GM21447 (cell line): ENCODE results near the gene MFAP4.
"Not testable (repeated sequence)": the region's sequence is repeated elsewhere in the genome, so short reads cannot be mapped to it uniquely, and the experiment has no call there.

Source experiments
- ATAC-seq: cut with Tn5 transposase; IDR thresholded peaks from one replicate; pipeline ENCODE4 v1.9.1; 2021; ENCODE audit not compliant: unreplicated experiment

The MFAP4 gene

GRCh38 chr17:19354748-19355147, 32.2 kb downstream of the MFAP4 start:
- no peak for ATAC-seq

- not testable (repeated sequence) for ATAC-seq
Measured at GRCh38 chr17:19353401-19353800, 33.6 kb downstream of the MFAP4 start.

GRCh38 chr17:19348806-19349205, 38.2 kb downstream of the MFAP4 start:
- ATAC-seq = no peak

- ATAC-seq = no peak
Measured at GRCh38 chr17:19348081-19348650, 38.8 kb downstream of the MFAP4 start.

DNA sequence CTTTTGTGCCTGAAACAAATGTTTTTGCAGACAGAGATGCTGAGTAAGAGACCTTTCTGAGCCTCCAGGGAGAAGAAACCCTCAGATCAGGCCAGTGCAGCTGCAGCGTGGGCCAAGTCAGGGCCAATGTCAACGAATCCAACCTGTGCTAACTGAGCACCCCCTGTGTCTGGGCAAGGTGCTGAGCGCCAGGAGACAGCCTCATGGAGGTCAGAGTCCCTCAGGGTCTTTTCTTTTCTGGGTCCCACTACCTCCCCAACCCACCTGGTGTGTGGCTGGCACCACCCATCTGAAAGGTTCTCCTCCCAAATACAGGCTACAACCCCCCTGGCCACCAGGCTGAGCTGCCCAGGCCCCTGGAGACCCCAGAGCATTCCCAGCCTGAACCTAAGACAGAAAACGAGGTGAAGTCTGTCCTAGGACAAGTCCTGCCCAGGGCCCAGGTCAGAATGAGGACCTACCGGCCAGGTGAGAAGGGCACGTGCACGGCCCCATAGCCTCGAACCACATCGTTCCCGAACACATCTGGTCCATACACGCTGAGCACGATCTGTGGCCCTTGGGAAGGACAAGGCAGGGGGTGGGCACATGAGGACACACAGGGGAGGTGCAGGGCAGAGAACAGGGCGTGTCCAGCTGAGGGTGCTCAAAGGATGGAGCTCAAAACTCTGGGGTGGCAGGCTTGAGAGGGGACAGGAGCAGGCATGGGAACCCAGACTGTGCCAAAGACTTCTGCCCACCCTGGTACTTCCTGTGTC, 39.5 kb downstream of the MFAP4 start:
- ATAC-seq = no peak

DNA sequence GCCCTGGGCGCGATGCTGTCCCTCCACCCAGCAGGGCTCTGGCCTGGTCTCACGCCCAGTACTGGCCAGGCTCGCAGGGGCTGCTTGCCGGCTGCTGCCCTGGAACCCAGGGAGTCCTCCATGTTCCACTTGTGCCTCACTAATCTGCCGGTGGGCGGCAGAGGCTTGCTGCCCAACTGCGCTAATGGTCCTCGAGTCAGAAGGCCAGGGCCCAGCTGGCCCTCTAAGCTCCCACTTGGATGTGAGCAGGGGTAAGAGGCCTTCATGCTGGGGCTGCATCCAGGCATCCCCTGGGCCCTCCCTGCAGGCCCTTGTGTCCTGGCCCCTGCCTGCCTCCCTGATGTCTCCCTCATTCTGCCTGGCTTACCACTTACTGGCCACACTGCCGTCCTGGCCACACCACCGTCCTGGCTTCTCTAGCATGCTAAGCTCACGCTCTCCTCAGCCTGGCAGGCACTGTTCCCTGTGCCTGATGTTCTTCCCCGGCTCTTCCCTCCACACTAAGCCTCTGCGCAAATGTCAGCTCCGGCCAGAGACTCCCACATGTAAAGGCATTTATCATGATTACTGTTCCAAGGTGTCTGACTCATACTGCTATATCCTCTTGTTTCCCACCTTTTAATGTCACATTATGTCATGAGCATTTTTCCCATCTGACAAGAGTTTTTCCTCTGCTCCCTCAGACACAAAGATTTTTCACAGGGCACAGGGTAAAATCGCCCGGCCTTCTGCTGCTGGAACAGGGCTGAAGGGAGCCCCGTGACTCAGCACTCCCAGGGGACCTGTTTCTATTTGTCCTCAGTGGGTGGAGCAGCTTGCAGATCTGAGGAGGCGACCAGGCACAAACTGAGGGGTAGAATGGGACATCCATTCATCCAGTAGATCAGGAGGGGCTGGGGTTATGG, 40.4 kb downstream of the MFAP4 start:
- ATAC-seq = no peak

DNA sequence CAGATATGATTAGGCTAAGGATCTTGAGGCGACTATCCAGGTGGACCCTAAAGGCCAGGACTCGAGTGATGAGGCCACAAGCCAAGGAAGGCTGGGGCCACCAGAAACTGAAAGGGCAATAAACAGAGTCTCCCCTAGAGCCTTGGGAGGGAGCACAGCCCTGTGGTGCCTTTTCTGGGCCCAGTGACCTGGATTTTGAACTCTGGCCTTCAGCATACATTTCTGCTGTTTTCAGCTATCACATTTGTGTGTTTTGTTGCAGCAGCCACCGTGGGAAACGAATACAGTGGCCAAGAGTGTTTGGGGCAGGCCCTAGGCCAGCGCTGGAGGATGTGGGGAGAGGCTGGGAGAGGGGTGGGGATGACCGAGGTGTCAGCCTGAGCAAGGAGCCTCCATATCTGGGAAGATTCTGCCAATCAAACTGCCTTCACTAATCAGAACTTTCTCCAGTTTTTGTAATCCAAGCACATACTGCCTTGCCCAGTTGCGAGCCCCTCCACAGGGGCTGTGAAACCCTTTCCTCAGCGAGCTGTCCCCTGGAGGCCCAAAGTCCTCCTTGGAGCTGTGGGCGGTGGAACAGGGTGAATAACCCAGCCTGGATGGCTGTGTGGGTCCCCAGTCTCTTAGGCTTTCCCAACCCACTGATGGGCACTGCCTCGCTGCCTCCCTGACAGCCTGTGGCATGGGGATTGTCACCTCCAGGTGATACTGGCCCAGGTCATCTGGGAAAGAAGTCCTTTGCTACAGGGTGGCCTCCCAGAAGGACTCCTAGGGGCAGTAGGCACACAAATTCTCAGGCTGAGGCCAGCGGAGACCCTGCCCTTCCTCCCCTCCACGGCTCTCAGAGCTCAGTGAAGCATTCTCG, 41.3 kb downstream of the MFAP4 start:
- no peak for ATAC-seq

GRCh38 chr17:19345067-19345460, 41.9 kb downstream of the MFAP4 start:
- no peak for ATAC-seq

GRCh38 chr17:19344311-19345066, 42.5 kb downstream of the MFAP4 start:
- ATAC-seq = no peak

- ATAC-seq = no peak
Measured at GRCh38 chr17:19343671-19344151, 43.3 kb downstream of the MFAP4 start.

- no peak for ATAC-seq
Measured at GRCh38 chr17:19343256-19343630, 43.7 kb downstream of the MFAP4 start.

GRCh38 chr17:19342611-19343255, 44.3 kb downstream of the MFAP4 start:
- no peak for ATAC-seq

DNA sequence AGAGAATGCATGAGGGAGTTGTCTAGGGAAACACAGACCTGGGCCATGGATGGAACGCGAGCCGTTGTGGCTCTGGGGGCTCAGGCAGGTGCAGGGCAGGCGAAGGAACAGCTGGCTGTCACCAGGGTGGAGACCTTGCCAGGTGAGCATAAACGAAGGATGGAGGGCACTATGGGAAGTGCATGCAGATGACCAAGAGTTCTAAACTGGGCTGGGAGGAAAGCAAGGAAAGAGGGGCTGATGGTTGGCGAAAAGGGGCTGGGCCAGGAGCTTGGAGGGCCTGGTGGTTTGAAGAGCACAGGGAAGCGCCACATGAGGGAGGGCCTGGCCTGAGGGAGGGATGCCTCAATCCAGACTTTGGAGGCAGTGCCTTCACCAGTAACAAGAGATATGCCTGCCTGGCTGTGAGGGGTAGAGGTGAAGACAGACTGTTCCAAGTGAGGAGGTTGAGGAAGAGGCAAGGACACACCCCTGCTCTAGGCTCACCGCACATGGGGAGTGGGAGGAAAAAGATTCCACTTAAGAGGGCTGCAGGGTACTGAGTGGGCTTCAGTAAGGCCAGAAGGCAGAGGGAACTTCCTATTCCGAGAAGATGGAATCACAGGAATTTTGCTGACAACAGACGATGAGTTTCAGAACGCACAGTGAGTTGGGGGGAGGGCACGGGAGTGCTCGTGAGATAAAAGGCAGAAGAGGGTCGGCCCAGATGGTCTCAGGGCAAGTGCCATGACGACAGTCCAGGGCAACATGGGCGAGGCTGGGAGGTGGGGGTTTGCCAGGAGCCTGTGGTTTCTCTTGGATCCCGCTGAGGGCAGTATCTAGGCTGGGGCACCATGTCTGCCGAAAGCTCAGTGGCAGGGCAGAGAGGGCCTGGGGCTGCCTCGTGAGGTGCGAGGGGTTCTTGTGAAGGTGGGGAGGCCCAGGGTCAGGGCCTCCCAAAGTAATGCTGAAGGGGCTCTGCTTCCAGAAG, 45.1 kb downstream of the MFAP4 start:
- no peak for ATAC-seq

DNA sequence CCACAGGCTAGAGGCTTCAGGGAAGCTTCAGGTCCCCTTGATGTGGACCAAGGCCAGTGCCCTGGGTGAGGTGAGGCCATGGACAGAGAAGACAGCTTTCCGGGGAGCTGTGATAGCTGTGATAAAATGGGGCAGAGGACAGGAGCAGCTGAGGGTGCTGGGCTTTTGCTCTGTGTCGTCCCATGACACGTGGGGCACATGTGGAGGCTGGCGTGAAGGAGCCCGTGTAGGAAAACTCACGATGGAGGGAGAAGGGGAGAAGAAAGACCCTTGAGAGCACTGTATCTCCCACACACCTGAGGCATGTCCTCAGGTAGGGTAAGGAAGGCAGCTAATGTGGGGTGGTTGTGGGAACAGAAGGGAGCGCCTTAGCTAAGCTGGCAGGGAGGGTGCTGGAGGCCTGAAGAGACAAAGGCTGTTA, 45.8 kb downstream of the MFAP4 start:
- ATAC-seq = no peak

DNA sequence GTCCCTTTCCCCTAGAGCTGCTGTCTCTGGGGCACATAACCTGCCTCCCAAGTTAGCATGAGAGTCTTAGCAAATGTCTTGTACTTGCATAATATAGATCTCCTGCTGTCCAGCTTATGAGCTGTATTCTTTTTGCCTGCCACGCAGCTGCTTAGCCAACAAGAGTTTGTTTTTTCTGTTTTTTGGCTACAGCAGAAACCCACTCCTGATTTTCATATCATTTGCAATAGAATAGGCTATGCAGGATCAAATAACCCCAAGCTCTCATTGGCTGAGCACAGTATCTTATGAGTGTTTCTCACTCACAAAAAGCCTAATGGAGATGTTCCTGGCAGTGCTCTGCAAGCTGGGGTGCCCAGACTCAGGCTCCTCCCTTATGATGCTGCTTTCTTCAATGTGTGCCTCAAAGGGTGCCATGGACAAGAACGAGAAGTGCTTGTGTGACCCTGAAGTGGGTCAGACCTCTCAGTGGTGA, 47.6 kb downstream of the MFAP4 start:
- no peak for ATAC-seq

DNA sequence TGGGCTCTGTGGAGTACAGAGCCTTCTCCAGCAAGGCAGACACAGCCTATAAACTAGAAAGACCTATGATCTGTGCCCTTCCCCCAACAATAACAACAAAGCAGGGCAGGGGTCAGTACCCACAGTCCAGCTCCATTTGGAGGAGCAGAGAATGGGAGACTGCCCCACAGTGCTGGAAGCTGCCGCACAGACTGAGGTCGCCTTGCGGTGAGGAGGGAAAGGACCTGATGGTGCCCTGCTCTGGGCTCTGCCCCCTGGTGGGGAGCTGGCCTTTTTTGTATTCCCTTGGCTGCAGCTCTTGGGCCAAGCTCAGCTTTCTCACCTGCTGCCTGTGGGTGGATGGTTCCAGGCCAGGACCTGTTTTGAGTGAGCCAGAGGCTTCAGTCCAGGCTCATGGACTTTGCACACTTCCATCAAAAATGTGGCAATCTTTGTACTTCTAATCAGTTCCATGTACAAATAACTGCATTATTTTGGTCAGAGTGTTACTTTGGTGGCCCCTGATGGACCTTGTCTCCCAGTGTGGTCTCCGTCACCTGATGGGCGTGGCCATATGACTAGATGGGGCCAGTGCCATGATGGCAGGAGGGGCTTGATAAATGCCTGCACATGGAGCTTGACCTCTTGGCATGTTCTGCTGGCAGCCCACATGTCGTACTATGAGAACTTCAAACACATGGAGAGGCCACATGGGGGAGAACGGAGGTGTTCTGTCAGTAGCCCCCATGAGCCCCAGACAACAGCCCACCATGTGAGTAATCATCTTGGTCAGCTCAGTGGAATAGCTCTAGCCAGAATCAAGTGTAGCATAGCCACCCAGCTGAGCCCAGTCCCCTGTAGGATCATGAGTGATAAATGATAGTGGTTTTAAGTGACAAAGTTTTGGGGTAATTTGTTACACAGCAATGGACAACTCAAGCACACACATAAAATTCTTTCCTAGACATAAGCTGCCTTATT, 48.7 kb downstream of the MFAP4 start:
- no peak for ATAC-seq

GRCh38 chr17:19337712-19338023, 49.3 kb downstream of the MFAP4 start:
- ATAC-seq = no peak
